PFSK-1 (cell line): Measurements from ENCODE around the gene LHX2.

Source experiments
- POLR2AphosphoS5 ChIP-seq: IDR thresholded peaks from 2 replicates; pipeline ENCODE4 v1.6.1; 2012; ENCODE audit warnings: low read depth, mild to moderate bottlenecking, control low read depth, low read length, moderate library complexity
- REST ChIP-seq, 2 experiments: IDR thresholded peaks; 2 replicates each; pipeline versions ENCODE4 v1.6.1 to v1.8.0; 2011 to 2012; ENCODE audit warnings: low read depth in 2 of 2, low read length in 2 of 2, control low read depth in 1 of 2, inconsistent platforms in 1 of 2, mild to moderate bottlenecking in 1 of 2, moderate library complexity in 1 of 2; ENCODE audit not compliant: insufficient read depth in 1 of 2
- SIN3A ChIP-seq: IDR thresholded peaks from 2 replicates; pipeline ENCODE4 v1.6.1; 2012; ENCODE audit warnings: mild to moderate bottlenecking, low read length, moderate library complexity, borderline replicate concordance; ENCODE audit not compliant: insufficient read depth

GRCh38 chr9:124030969-124031451 is 19.4 kb downstream of the LHX2 start:
- no peak for TF ChIP-seq POLR2AphosphoS5
- TF ChIP-seq REST (IDR thresholded peaks at IDR 0.05; ENCODE audit: insufficient read depth in 1 of 2, low read depth in 2 of 2, low read length in 2 of 2): no peak
- no peak for TF ChIP-seq SIN3A
